RCC 7860 (cell line): ENCODE results near the gene OR4D1.

Source experiments
- DNase-seq: peaks from one replicate; pipeline ENCODE4 v3.0.0-alpha.2; 2015; ENCODE audit warnings: low spot score
- FAIRE-seq: peaks from 2 replicates; lab custom pipeline; 2012; peaks lifted over from hg19 to GRCh38; lab: Jason Lieb, UNC

The OR4D1 gene

DNA sequence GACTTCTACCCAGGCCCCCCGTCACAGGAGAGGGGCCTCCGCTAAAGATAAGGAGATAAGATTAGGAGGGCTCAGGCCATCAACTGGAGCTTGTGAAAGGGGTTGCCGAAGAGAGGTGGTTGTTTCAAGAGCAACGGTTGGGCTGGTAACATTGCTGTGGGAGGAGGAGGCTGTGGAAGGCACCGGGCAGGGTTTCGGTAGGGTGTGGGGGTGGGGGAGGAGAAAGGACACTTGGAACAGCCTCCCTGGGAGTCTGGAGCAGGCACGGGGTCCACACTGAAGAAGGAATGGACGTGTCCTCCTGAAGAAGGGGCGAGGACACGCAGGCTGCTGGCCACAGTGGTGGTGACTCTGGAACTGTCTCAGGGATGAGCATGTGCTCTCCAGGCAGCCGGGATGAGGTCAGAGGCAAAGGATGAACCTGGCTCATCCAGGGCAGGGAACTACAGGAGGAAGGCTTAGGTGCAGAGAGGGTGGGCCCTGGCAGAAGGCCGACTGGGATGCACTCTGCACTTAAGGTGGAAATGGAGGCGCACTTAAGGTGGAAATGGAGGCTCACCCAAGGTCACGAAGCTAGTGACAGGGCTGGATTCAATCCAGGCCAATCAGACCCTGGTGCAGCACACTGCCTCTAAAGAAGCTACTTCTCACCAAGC, 43.2 kb downstream of the OR4D1 start:
- FAIRE-seq, result no peak
- DNase-seq, result no peak

DNA sequence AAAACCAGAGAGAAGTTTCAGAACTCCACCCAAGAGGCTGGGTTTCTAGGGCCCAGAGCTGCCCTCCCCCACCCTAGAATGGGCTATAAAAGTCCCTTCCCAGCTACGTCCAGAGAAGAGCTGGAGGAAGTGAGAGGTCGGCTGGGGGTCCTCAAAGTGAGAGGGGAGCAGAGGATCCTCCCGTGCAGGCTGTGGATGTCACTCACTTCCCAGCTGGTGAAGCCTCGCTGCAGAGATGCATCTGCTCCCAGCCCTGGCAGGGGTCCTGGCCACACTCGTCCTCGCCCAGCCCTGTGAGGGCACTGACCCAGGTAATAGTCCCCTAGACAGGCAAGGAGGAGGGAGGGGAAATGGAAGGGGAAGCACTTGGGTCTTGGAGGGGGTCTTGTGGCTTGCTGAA, 44.4 kb downstream of the OR4D1 start, which contains the start of gene EPX:
Gene EPX (plus strand): TSS at position 115 of the 400 bp plus-strand sequence. CDS start 121 bp downstream, at position 236.
- FAIRE-seq, result no peak

DNA sequence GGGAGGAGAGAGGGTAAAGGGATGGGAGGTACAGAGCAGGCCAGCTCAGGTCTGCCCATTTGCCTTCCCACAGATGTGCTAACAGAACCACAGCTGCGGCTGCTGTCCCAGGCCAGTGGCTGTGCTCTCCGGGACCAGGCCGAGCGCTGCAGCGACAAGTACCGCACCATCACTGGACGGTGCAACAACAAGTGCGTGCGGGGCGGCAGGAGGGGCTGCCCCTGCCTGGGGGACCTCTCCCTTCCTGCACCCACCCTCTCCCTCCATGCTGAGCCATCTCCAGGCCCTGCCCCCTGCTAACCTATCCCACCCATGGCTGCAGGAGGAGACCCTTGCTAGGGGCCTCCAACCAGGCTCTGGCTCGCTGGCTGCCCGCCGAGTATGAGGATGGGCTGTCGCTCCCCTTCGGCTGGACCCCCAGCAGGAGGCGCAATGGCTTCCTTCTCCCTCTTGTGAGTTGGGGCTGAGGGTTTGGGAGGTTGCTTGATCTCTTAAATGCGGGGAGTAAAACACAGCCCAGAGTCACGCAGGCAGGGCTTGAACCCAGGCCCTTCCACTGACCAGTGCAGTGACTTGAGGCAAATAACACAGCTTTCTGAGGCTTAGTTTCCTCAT, 45.6 kb downstream of the OR4D1 start:
- DNase-seq (no peak), FAIRE-seq (no peak)

More for the DNA sequence above, 44.4 kb downstream of the OR4D1 start, which contains the start of gene EPX:
- no peak for DNase-seq

DNA sequence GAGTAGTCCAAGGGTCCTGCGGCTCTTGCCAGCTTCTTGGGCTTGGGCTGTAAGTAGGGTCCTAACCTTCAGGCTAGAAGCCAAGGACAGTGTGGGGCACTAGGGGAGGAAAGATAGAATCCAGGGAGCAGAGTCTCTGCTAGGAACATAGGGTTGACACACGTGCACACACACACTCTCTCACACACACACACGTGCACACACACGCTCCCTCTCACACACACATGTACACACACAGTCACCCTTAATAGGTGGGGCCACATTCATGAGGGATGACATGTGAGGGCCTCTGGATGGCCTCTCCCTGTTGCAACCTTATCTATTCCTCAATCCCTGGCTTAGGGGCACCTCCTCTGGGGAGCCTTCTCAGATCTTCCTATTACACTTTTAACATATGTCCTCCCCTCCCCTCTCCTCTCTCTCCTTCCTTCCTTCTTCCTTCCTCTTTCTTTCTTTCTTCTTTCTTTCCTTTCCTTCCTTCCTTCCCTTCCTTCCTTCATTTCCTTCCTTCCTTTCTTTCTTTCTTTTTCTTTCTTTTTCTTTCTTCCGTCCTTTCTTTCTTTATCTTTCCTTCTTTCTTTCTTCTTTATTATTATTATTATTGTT, 47.4 kb downstream of the OR4D1 start:
- DNase-seq (no peak), FAIRE-seq (no peak)

DNA sequence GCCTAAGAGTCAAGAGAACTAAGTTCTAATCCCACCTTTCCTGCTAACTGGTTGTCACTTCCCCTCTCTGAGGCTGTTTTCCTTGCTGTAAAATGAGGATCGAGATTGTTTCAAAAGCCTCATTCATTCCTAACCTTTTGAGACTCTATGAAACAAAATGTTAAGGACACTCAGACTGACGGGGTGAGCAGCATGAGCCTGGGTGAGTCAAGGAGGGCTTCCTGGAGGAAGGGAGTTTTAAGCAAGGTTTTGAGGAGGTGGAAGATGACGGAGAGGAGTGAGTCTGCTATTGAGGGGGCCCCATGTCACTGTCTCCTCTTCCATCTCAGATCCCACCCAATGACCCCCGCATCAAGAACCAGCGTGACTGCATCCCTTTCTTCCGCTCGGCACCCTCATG, 48.4 kb downstream of the OR4D1 start:
- FAIRE-seq (no peak), DNase-seq (no peak)

DNA sequence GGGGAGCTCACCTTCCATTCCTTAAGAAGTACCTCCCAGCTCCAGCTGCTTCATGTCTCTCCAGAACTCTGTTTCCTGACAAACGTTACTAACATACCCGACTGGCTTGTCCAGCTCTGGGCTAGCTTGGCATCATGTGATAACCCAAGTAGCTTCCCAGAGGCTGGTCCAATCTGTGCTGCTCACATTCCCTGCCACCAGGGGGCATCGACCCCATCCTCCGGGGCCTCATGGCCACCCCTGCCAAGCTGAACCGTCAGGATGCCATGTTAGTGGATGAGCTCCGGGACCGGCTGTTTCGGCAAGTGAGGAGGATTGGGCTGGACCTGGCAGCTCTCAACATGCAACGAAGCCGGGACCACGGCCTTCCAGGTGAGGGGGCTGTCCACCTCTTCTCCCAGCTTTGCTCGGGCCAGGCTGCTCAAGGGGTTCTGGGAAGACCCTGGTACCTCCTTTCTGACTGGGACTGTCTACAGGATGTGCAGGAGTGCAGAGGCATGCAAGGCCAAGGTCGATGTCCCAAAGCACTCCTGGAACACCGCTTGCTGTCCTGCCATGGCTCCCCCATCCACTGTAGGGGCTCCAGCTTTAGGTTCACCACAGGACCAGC, 51.9 kb downstream of the OR4D1 start:
- DNase-seq (peak; percentile 27), FAIRE-seq (no peak)

DNA sequence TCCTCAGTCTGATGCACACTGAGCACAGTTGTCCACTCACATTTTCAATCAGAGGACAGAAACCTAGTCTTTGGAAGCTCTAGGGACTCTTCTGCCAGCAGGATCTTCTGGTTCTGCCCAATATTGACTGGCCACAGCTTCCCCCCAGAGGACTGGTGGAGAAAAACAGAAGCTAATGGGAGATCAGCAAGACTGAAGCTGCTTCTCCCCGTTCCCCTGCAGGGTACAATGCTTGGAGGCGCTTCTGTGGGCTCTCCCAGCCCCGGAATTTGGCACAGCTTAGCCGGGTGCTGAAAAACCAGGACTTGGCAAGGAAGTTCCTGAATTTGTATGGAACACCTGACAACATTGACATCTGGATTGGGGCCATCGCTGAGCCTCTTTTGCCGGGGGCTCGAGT, 54.7 kb downstream of the OR4D1 start:
- no peak for FAIRE-seq
- no peak for DNase-seq

DNA sequence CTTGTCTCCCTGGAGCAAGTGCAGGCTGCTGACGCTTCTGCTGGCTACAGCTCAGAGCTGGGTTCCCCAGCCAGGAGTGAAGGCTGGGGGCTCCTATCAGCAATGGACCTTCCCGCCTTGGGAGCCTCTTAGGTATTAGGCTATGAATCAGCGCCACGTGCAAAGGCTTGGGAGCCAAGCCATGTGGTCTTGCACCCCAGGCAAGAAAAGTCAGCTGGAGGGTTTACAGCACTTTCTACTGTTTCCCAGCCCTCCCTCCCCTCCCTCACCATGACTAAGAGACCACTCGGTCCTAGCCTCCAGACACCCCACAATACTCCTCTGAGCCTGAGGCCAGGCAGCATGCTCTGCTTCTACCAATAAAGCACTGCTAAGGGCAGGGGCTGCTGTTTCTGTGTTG, 56.6 kb downstream of the OR4D1 start:
- FAIRE-seq (no peak), DNase-seq (no peak)

DNA sequence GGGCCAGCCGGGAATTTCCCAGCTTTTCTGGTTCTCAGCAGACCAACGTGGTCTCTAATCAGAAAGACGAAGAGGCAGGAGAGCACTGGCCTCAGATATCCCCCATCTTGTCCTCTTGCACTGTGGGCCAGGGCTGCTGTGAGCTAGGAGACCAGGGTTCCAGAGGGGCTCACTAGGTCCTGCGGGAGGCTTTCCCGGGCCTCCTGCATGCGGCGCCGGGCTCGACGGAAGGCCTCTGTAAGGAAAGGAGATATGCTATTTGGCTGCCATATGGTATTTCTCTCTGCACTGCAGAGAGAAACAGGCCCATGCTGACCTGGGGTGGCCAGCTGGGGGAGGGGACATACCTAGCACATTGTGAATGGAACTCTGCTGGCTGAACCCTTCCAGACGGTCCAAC, 57.8 kb downstream of the OR4D1 start:
- no peak for FAIRE-seq
- no peak for DNase-seq

DNA sequence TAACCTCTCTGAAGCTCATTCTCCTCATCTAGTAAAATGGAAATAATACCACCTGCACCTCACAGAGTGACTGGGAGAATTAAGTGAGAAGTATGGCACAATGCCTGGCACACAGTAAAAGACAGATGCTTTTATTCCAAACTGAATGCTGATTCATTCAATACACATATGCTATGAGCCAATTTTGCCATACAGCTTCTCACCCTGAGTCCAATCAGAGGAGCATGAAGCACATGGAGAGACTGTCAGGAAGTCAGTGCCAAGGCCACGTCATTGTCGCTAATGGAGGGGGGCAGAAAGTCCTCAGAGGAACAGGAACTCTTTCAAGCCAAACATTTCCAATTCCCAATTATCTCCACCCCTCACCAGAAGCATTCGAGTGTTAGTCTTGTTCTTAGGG, 59.3 kb downstream of the OR4D1 start:
- no peak for FAIRE-seq
- DNase-seq, result no peak

DNA sequence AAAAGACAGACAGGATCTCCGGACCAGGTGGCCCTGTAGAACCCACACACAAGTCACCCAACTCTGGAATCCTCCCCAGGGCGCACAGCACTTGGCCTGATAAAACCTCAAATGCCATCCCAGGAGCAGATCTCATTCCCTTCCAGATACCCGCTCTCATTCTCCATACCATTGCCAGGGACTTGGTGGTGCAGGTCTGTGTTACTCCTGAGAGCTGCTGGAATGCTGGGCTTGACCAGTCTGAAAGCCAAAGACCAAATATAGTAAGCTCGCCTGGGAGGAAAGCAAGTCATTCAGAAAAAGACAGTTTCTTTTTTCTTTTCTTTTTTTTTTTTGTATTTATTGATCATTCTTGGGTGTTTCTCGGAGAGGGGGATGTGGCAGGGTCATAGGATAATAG, 60.2 kb downstream of the OR4D1 start:
- DNase-seq (no peak), FAIRE-seq (no peak)
